Heart left ventricle (tissue), 13 donors: ENCODE measurements around the gene IQCF5.
"Not testable (repeated sequence)": the region's sequence is repeated elsewhere in the genome, so short reads cannot be mapped to it uniquely, and the experiment has no call there.

Experiments
- CTCF ChIP-seq, 12 donors: fragments of 200-600 bp; sonication (generic) in 4 of 12; IDR thresholded peaks; one replicate each; pipeline versions ENCODE4 v1.5.0 to v1.8.0; 2018 to 2022; ENCODE audit warnings: antibody characterized with exemption in 12 of 12, mild to moderate bottlenecking in 5 of 12
- POLR2A ChIP-seq, 2 donors: fragments of 450-650 bp; IDR thresholded peaks; one replicate each; pipeline ENCODE4 v1.6.1; 2017; ENCODE audit warnings: antibody characterized with exemption in 2 of 2, mild to moderate bottlenecking in 2 of 2, moderate library complexity in 2 of 2
- donor health status: ischemic (EF 13 %, LVEDD 7.1; RV severe dilation, severe dysfunction).
- donor health status: DM: no; HTN: yes; CAD: no.
- donor health status: DM: no; HTN: no; CAD: no.
- donor health status: ischemic (EF 25% LVEDD 6.9; RV normal size, moderate dysfunction).
- donor health status: ischemic (EF 25% LVEDD 5.7; RV mildly dilated, moderate dysfunction).
- donor health status: ischemic (EF 35%, LVEDD 5.7; RV mildly dilated, moderate dysfunction).
- donor health status: nonischemic (EF 11% LVEDD 7.7; RV severe dilation, severe dysfunction).
- donor health status: DM: yes; HTN: yes; CAD: no.
- donor health status: PGD.
- donor health status: ischemic (EF 29% LVEDD 5.4; RV normal size, mild dysfunction).
- donor health status: nonischemic (EF 23%, LVEDD 6.1; RV moderate dilation, normal function).

- TF ChIP-seq CTCF, POLR2A (IDR thresholded peaks at IDR 0.05): not testable (repeated sequence)
Measured at GRCh38 chr3:51902361-51902760, 27.0 kb upstream of the IQCF5 start.
